GM23338 (cell line): ENCODE results near the gene OLFML1. TPM values are rescaled to one million over a fixed set of nuclear protein-coding genes. Genes with fewer than 3 reads are reported as not detected.
A peak's percentile ranks its signal among the peaks of the same experiment; 100 is the strongest.

ENCODE experiments used
- ATAC-seq: fragments of 200-7000 bp; cut with Tn5 transposase; 3 replicates; pipeline ENCODE4 v1.9.1; 2020
- DNase-seq: peaks from one replicate; pipeline ENCODE4 v3.0.0-alpha.2; 2015; ENCODE audit warnings: low spot score
- H2AFZ ChIP-seq: fragments of 200-600 bp; sonication (generic); 2 replicates; pipeline ENCODE4 v1.8.0; 2016; ENCODE audit warnings: antibody characterized with exemption, mild to moderate bottlenecking, moderate library complexity
- H3F3A ChIP-seq: fragments of 200-600 bp; sonication (generic); replicated peaks from 2 replicates; pipeline ENCODE4 v1.8.0; 2017; ENCODE audit warnings: antibody characterized with exemption, mixed run types, low read depth
- H3K27ac ChIP-seq: fragments of 200-600 bp; sonication (generic); 2 replicates; pipeline ENCODE4 v1.6.1; 2016; ENCODE audit warnings: low read depth
- H3K27me3 ChIP-seq: fragments of 200-600 bp; sonication (generic); 2 replicates; pipeline ENCODE4 v1.8.0; 2016; ENCODE audit warnings: mild to moderate bottlenecking, mixed run types, moderate library complexity; ENCODE audit not compliant: insufficient read depth
- H3K36me3 ChIP-seq: fragments of 200-600 bp; sonication (generic); 2 replicates; pipeline ENCODE4 v1.8.0; 2016; ENCODE audit warnings: mild to moderate bottlenecking; ENCODE audit not compliant: insufficient read depth
- H3K4me1 ChIP-seq: fragments of 200-600 bp; sonication (generic); 2 replicates; pipeline ENCODE4 v1.8.0; 2016; ENCODE audit warnings: mild to moderate bottlenecking, moderate library complexity; ENCODE audit not compliant: insufficient read depth
- H3K4me2 ChIP-seq: fragments of 200-600 bp; sonication (generic); 2 replicates; pipeline ENCODE4 v1.7.1; 2017; ENCODE audit warnings: mixed run types
- H3K4me3 ChIP-seq: fragments of 200-600 bp; sonication (generic); 2 replicates; pipeline ENCODE4 v1.6.1; 2016; ENCODE audit warnings: mixed run types
- H3K79me2 ChIP-seq: fragments of 200-600 bp; sonication (generic); replicated peaks from 2 replicates; pipeline ENCODE4 v1.8.0; 2017; ENCODE audit warnings: mild to moderate bottlenecking; ENCODE audit not compliant: insufficient read depth
- H3K9me2 ChIP-seq: fragments of 200-600 bp; sonication (generic); 2 replicates; pipeline ENCODE4 v1.8.0; 2017; ENCODE audit not compliant: insufficient read depth
- H4K20me1 ChIP-seq: fragments of 200-600 bp; sonication (generic); replicated peaks from 2 replicates; pipeline ENCODE4 v1.8.0; 2017; ENCODE audit warnings: mild to moderate bottlenecking; ENCODE audit not compliant: insufficient read depth
- H3K27ac Mint-ChIP-seq: 2 replicates; pipeline ENCODE4 v1.8.0; 2020; ENCODE audit warnings: inconsistent platforms, mild to moderate bottlenecking, moderate library complexity, mixed read lengths
- H3K27me3 Mint-ChIP-seq: 3 replicates; pipeline ENCODE4 v1.8.0; 2022; ENCODE audit warnings: low read depth, mild to moderate bottlenecking, moderate library complexity, mixed read lengths, inconsistent platforms; ENCODE audit not compliant: insufficient read depth, poor library complexity
- H3K36me3 Mint-ChIP-seq: 3 replicates; pipeline ENCODE4 v1.8.0; 2021; ENCODE audit warnings: low read depth, mild to moderate bottlenecking, inconsistent platforms, moderate library complexity, mixed read lengths
- H3K4me1 Mint-ChIP-seq: 3 replicates; pipeline ENCODE4 v1.8.0; 2020; ENCODE audit warnings: mild to moderate bottlenecking, inconsistent platforms, mixed read lengths
- H3K4me3 Mint-ChIP-seq: 3 replicates; pipeline ENCODE4 v1.8.0; 2021; ENCODE audit warnings: moderate library complexity, mild to moderate bottlenecking, inconsistent platforms, mixed read lengths
- H3K9me3 Mint-ChIP-seq: 3 replicates; pipeline ENCODE4 v1.8.0; 2020; ENCODE audit warnings: moderate library complexity, mild to moderate bottlenecking, inconsistent platforms, mixed read lengths
- EZH2 ChIP-seq: fragments of 200-600 bp; sonication (generic); IDR thresholded peaks from one replicate; pipeline ENCODE4 v1.8.0; 2017; ENCODE audit warnings: antibody characterized with exemption, mild to moderate bottlenecking, low read depth; ENCODE audit not compliant: unreplicated experiment
- JUNB ChIP-seq: IDR thresholded peaks from one replicate; pipeline ENCODE4 v1.6.1; 2016; ENCODE audit warnings: antibody characterized with exemption; ENCODE audit not compliant: unreplicated experiment
- POLR2AphosphoS5 ChIP-seq: IDR thresholded peaks from 2 replicates; pipeline ENCODE4 v1.6.1; 2016; ENCODE audit warnings: antibody characterized with exemption, low read depth
- STAT1 ChIP-seq: IDR thresholded peaks from one replicate; pipeline ENCODE4 v1.6.1; 2016; ENCODE audit warnings: antibody characterized with exemption; ENCODE audit not compliant: unreplicated experiment
- ZNF331 ChIP-seq: fragments of 250-450 bp; sonication (Bioruptor Pico); IDR thresholded peaks from 2 replicates; pipeline ENCODE4 v1.5.0; 2020; ENCODE audit warnings: low read depth, mild to moderate bottlenecking, moderate library complexity
- polyA plus RNA-seq: library from polyadenylated mRNA; unstranded; fragments of >200 nt; fragmentation: Nextera tagmentation; extraction: Ambion mirVana; gene quantifications from 2 replicates; pipeline ENCODE4 v1.2.1, GENCODE V29; 2016
- total RNA-seq: library from RNA; depleted of rRNA; stranded (reverse); fragments of >200 nt; shearing (Covaris generic); gene quantifications from 2 replicates; pipeline ENCODE4 v1.2.3, GENCODE V29; 2014
- TF ChIP-seq, protein P1 (sequence below), 2 experiments: fragments of 200-600 bp in 1 of 2; sonication (generic) in 1 of 2; conservative IDR thresholded peaks; 2 replicates each; pipeline versions ENCODE4 v1.5.1 to v1.6.1; 2016 to 2017; ENCODE audit warnings: antibody characterized with exemption in 2 of 2, low read depth in 2 of 2, mild to moderate bottlenecking in 2 of 2, moderate library complexity in 1 of 2
- TF ChIP-seq, protein P2 (sequence below): fragments of 250-450 bp; sonication (Bioruptor Pico); IDR thresholded peaks from 2 replicates; pipeline ENCODE4 v1.5.0; 2020; ENCODE audit warnings: mild to moderate bottlenecking, moderate library complexity
- TF ChIP-seq, protein P3 (sequence below): IDR thresholded peaks from 2 replicates; pipeline ENCODE4 v1.6.1; 2016; ENCODE audit warnings: antibody characterized with exemption

Gene OLFML1
- total and polyA plus RNA-seq, 2 experiments from 2014 or later = 0.21 TPM; not detected in 1

DNA sequence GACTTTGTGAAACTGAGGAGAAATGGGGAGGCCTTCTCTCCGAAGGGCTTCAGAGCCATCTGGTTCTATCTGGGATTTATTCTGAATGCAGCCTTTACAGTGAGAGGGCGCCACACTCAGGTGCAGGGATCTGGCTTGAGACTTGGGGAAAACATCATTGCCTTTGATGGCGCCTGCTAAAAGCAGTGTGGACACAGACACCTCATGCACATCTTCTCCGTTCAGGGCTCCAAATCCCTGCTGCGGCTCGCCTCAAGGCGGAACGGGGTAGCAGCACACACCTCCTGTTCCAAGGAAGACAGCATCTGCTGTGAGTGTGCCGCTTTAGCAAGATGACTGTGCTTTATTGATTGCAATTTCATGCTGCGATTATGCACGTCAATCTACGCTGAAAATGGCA lies 37.1 kb upstream of the OLFML1 start:
- Histone ChIP-seq H3K4me3 (no peak overlapping the region), H3F3A (no peaks in the 10 kb centered on the region), H3K9me2 (no peaks in the 10 kb centered on the region), H3K27me3 (no peaks in the 10 kb centered on the region), H3K4me1 (peaks cover 8% of the 10 kb centered on the region), H3K36me3 (no peaks in the 10 kb centered on the region), H3K79me2 (no peaks in the 10 kb centered on the region), H3K27ac (no peak overlapping the region), H4K20me1 (no peaks in the 10 kb centered on the region), H2AFZ (0 out of 2 replicates have a peak overlapping the region, but pooled peaks have one; percentile 34), H3K4me2 (no peak overlapping the region)
- Mint-ChIP-seq H3K4me1 (peaks cover 15% of the 10 kb centered on the region), H3K27ac (no peak overlapping the region), H3K27me3 (peaks cover 4% of the 10 kb centered on the region), H3K4me3 (no peak overlapping the region), H3K36me3 (no peaks in the 10 kb centered on the region), H3K9me3 (peaks cover 3% of the 10 kb centered on the region; the same call in 1 of the 3 replicates)
- ATAC-seq (peak; percentile 84), DNase-seq (peak; percentile 62)
- TF ChIP-seq, protein P1, sequence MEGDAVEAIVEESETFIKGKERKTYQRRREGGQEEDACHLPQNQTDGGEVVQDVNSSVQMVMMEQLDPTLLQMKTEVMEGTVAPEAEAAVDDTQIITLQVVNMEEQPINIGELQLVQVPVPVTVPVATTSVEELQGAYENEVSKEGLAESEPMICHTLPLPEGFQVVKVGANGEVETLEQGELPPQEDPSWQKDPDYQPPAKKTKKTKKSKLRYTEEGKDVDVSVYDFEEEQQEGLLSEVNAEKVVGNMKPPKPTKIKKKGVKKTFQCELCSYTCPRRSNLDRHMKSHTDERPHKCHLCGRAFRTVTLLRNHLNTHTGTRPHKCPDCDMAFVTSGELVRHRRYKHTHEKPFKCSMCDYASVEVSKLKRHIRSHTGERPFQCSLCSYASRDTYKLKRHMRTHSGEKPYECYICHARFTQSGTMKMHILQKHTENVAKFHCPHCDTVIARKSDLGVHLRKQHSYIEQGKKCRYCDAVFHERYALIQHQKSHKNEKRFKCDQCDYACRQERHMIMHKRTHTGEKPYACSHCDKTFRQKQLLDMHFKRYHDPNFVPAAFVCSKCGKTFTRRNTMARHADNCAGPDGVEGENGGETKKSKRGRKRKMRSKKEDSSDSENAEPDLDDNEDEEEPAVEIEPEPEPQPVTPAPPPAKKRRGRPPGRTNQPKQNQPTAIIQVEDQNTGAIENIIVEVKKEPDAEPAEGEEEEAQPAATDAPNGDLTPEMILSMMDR (conservative IDR thresholded peaks at IDR 0.05; ENCODE audit: low read depth in 2 of 2) = peak; percentile 51 to 74
- TF ChIP-seq ZNF331 (CRISPR knock-in tag) (no peak), POLR2AphosphoS5 (no peak)

DNA sequence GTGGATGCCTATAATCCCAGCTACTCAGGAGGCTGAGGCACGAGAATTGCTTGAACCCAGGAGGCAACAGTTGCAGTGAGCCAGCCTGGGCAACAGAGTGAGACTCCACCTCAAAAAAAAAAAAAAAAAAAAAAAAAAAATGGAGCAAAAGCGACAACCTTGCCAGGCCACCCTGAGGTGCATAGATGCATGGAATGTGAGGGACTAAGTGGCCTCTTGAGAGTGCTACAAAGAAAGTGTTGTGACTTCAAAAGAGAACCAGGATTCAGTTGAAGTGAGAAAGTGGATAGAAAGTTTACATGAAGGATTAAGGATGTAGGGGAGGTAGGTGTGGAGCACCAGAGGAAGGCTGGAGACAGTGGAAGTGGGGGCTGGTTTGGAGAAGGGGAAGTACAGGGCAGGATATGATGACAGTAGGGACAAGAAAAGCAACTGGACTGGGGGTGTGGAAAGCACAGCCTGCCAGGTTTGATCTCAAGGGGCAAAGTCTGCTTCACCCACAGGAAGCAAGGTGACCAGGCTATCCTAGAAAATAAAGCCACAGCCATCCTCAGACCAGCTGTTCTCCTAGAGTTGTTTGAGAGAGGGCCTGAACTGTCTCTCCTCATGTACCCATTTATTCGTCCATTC lies 36.0 kb upstream of the OLFML1 start:
- H3K36me3 ChIP-seq = no peaks in the 10 kb centered on the region
- Mint-ChIP-seq H3K4me1 (peaks cover 15% of the 10 kb centered on the region), H3K36me3 (no peaks in the 10 kb centered on the region), H3K27ac (0 out of 2 replicates have a peak overlapping the region, but pooled peaks have one; percentile 38), H3K27me3 (peaks cover 8% of the 10 kb centered on the region), H3K9me3 (peaks cover 3% of the 10 kb centered on the region; the same call in 1 of the 3 replicates), H3K4me3 (no peak overlapping the region)
- H3K27me3 ChIP-seq = no peaks in the 10 kb centered on the region
- no peak overlapping the region for H3K27ac ChIP-seq
- no peaks in the 10 kb centered on the region for H4K20me1 ChIP-seq
- H3K79me2 ChIP-seq = no peaks in the 10 kb centered on the region
- no peak overlapping the region for H3K4me3 ChIP-seq
- H3K4me1 ChIP-seq = peaks cover 8% of the 10 kb centered on the region
- DNase-seq (no peak), ATAC-seq (no peak)
- H3K9me2 ChIP-seq = no peaks in the 10 kb centered on the region
- no peak overlapping the region for H3K4me2 ChIP-seq
- no peaks in the 10 kb centered on the region for H3F3A ChIP-seq
- H2AFZ ChIP-seq = no peak overlapping the region
- no peak for TF ChIP-seq ZNF331 (CRISPR knock-in tag)
- TF ChIP-seq, protein P1 (conservative IDR thresholded peaks at IDR 0.05; ENCODE audit: low read depth in 2 of 2) = no peak
- TF ChIP-seq, protein P2, sequence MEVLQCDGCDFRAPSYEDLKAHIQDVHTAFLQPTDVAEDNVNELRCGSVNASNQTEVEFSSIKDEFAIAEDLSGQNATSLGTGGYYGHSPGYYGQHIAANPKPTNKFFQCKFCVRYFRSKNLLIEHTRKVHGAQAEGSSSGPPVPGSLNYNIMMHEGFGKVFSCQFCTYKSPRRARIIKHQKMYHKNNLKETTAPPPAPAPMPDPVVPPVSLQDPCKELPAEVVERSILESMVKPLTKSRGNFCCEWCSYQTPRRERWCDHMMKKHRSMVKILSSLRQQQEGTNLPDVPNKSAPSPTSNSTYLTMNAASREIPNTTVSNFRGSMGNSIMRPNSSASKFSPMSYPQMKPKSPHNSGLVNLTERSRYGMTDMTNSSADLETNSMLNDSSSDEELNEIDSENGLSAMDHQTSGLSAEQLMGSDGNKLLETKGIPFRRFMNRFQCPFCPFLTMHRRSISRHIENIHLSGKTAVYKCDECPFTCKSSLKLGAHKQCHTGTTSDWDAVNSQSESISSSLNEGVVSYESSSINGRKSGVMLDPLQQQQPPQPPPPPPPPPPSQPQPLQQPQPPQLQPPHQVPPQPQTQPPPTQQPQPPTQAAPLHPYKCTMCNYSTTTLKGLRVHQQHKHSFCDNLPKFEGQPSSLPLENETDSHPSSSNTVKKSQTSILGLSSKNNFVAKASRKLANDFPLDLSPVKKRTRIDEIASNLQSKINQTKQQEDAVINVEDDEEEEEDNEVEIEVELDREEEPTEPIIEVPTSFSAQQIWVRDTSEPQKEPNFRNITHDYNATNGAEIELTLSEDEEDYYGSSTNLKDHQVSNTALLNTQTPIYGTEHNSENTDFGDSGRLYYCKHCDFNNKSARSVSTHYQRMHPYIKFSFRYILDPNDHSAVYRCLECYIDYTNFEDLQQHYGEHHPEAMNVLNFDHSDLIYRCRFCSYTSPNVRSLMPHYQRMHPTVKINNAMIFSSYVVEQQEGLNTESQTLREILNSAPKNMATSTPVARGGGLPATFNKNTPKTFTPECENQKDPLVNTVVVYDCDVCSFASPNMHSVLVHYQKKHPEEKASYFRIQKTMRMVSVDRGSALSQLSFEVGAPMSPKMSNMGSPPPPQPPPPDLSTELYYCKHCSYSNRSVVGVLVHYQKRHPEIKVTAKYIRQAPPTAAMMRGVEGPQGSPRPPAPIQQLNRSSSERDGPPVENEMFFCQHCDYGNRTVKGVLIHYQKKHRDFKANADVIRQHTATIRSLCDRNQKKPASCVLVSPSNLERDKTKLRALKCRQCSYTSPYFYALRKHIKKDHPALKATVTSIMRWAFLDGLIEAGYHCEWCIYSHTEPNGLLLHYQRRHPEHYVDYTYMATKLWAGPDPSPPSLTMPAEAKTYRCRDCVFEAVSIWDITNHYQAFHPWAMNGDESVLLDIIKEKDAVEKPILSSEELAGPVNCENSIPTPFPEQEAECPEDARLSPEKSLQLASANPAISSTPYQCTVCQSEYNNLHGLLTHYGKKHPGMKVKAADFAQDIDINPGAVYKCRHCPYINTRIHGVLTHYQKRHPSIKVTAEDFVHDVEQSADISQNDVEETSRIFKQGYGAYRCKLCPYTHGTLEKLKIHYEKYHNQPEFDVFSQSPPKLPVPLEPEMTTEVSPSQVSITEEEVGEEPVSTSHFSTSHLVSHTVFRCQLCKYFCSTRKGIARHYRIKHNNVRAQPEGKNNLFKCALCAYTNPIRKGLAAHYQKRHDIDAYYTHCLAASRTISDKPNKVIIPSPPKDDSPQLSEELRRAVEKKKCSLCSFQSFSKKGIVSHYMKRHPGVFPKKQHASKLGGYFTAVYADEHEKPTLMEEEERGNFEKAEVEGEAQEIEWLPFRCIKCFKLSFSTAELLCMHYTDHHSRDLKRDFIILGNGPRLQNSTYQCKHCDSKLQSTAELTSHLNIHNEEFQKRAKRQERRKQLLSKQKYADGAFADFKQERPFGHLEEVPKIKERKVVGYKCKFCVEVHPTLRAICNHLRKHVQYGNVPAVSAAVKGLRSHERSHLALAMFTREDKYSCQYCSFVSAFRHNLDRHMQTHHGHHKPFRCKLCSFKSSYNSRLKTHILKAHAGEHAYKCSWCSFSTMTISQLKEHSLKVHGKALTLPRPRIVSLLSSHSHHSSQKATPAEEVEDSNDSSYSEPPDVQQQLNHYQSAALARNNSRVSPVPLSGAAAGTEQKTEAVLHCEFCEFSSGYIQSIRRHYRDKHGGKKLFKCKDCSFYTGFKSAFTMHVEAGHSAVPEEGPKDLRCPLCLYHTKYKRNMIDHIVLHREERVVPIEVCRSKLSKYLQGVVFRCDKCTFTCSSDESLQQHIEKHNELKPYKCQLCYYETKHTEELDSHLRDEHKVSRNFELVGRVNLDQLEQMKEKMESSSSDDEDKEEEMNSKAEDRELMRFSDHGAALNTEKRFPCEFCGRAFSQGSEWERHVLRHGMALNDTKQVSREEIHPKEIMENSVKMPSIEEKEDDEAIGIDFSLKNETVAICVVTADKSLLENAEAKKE (CRISPR knock-in tag) = no peak
- TF ChIP-seq, protein P3, sequence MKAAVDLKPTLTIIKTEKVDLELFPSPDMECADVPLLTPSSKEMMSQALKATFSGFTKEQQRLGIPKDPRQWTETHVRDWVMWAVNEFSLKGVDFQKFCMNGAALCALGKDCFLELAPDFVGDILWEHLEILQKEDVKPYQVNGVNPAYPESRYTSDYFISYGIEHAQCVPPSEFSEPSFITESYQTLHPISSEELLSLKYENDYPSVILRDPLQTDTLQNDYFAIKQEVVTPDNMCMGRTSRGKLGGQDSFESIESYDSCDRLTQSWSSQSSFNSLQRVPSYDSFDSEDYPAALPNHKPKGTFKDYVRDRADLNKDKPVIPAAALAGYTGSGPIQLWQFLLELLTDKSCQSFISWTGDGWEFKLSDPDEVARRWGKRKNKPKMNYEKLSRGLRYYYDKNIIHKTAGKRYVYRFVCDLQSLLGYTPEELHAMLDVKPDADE = no peak
- no peak for TF ChIP-seq EZH2
- no peak for TF ChIP-seq JUNB
- TF ChIP-seq STAT1 = no peak
